AG09319 (cell line): Measurements from ENCODE around the gene CACNB2.

Source experiments
- DNase-seq: peaks from one replicate; pipeline ENCODE4 v3.0.0-alpha.2; 2010; ENCODE audit warnings: low read depth; ENCODE audit errors: extremely low read depth
- TF ChIP-seq, protein P1 (sequence below): IDR thresholded peaks from 2 replicates; pipeline ENCODE4 v1.5.1; 2011; ENCODE audit warnings: low read depth, mild to moderate bottlenecking, inconsistent platforms, low read length, moderate library complexity

Gene CACNB2

DNA sequence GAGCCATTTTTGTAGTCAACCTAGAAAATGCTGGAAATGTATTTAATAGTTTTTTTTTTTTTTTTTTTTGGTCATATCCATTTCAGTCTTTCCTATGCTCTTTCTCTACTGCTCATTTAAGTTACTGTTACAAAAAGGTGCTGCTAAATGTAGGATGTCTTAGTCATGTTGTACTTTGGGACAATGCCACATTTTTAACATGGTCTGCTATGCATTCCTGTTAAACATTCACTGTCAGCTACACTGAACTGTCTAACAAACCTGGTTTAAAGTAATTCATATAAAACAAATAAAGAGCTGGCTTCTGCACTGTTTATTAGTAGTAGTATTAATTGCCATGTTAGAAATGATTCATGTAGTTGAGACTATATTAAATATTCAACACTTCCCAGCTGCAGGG, 402.6 kb downstream of the CACNB2 start:
- DNase-seq: no peak
- TF ChIP-seq, protein P1, sequence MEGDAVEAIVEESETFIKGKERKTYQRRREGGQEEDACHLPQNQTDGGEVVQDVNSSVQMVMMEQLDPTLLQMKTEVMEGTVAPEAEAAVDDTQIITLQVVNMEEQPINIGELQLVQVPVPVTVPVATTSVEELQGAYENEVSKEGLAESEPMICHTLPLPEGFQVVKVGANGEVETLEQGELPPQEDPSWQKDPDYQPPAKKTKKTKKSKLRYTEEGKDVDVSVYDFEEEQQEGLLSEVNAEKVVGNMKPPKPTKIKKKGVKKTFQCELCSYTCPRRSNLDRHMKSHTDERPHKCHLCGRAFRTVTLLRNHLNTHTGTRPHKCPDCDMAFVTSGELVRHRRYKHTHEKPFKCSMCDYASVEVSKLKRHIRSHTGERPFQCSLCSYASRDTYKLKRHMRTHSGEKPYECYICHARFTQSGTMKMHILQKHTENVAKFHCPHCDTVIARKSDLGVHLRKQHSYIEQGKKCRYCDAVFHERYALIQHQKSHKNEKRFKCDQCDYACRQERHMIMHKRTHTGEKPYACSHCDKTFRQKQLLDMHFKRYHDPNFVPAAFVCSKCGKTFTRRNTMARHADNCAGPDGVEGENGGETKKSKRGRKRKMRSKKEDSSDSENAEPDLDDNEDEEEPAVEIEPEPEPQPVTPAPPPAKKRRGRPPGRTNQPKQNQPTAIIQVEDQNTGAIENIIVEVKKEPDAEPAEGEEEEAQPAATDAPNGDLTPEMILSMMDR: no peak

DNA sequence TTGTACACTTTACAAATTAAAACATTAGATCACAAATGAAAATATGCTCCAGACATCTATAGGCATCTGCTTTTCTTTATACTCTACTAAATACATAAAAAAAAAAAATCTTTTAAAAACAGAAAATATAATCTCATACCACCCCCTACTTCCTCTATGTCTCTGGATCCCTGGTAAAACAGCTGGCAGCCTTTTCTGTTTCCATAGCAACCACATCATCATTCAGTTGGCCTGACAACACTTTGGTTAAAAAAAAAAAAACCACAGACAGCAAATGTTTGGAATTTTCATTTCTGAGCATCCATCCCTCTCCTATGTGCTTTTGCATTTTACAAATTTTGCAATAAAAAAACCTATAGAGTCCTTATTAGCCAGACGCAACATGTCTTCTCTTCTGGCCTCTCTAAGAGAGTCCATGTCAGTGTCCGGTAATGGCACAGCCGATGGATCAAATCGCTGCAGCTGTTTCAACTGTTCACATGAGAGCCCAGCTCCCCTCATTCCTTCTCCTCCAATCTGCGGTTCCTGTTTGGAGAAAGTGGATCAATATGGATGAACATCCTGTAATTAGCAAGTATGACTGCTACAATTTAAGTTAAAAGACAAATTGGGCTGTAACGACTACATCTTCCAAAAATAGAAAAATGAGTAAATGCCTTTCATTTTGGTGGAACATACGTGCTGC, 405.5 kb downstream of the CACNB2 start:
- DNase-seq: no peak
- TF ChIP-seq, protein P1: no peak

DNA sequence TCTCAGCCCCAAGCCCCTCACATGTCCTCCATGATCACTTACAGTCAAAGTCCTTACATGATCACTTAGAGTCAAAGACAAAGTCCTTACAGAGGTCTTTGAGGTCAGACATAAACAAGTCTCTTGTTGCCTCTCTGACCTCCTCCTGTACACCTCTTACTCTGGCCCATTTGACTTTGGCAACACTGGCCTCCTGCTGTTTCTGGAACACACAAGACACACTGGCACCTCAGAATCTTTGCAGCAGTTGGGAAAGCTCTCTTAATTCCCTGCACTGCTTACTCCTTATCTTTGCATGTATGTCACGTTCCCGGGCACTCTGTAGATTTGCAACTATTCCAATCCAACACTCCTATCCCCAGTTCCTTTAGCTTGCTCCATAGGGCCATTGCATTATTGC, 408.9 kb downstream of the CACNB2 start:
- DNase-seq: no peak
- TF ChIP-seq, protein P1: no peak

DNA sequence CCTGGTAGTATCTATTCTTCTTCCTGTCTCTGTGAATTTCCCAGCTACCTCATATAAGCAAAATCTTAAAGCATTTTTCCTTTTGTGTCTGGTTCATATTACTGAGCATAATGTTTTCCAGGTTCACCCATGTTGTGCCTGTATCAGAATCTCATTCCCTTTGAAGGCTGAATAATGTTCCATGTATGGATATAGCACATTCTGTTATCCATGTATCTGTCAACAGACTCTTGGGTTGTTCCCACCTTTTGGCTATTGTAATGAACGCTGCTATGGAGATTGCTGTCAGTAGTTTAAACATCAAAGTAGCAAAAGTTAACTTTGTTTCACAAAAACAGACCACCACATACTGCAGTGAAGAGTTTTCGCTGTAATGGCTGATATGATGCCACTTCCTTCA, 411.2 kb downstream of the CACNB2 start:
- DNase-seq: no peak
- TF ChIP-seq, protein P1: no peak

DNA sequence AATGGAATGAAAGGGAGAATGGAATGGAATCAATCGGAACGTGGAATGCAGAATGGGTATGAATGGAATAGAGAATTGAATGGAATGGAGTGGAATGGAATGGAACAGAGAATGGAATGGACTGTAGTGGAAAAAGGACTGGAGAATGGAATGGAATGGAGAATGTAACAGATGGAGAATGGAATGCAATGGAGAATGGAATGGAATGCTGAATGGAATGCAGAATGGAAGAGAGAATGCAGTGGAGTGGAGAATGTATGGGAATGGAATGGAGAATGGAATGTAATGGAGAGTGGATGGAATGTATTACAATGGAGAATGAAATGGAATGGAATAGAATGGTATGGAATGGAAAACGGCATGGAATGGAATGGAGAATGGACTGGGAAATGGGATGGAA, 414.3 kb downstream of the CACNB2 start:
- TF ChIP-seq, protein P1: no peak
- no peak for DNase-seq

DNA sequence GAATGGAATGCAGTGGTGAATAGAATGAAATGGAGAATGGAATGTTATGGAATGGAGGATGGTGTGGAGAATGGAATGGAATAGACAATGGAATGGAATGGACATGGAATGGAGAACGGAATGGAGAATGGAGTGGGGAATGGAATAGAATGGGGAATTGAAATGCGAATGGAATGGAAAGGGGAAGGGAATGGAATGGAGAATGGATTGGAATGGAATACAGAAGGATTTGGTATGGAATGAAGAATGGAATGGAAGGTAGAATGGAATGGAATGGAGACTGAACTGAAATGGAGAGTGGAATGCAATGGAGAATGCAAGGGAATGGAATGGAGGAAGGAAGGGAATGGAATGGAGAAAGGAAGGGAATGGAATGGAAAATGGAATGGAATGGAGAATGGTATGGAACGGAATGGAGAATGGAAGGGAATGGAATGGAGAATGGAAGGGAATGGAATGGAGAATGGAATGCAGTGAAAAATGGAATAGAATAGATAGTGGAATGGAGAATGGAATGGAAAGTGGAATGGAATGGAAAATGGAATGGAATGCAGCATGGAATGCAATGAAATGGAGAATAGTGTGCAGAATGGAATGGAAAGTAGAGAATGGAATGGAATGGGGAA, 416.4 kb downstream of the CACNB2 start:
- no peak for DNase-seq
- TF ChIP-seq, protein P1: no peak

DNA sequence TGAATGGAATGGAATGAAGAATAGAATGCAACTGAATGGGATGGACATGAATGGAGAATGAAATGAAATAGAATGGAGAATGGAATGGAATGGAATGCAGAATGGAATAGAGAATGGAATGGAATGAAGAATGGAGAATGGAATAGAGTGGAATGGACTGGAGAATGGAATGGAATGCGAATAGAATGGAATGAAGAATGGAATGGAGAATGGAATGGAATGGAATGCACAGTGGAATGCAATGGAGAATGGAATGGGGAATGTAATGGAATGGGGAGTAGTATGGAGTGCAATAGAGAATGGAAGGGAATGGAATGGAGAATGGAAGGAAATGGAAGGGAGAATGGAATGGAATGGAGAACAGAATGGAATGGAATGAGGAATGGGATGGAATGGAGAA, 417.7 kb downstream of the CACNB2 start:
- TF ChIP-seq, protein P1: no peak
- no peak for DNase-seq
